Measurements from ENCODE around the gene H2BK1. TPM values are rescaled to one million over a fixed set of nuclear protein-coding genes. Genes with fewer than 3 reads are reported as not detected.

The H2BK1 gene
- total RNA-seq, 1 donor from 2014 or later: not detected

GRCh38 chr7:151206914-151207313 is 3.4 kb downstream of the H2BK1 start:
- Mint-ChIP-seq H3K27me3 (ENCODE audit: low read depth) (peaks cover 49% of the 10 kb centered on the region), H3K36me3 (no peaks in the 10 kb centered on the region), H3K4me3 (no peak overlapping the region), H3K9me3 (no peaks in the 10 kb centered on the region), H3K27ac (no peak overlapping the region), H3K4me1 (peaks cover 9% of the 10 kb centered on the region)
- no peak for DNase-seq (ENCODE audit: low spot score in 2 of 2, unreplicated experiment in 2 of 2)
- TF ChIP-seq CTCF (IDR thresholded peaks at IDR 0.05; ENCODE audit: unreplicated experiment): no peak

- Mint-ChIP-seq H3K27me3 (ENCODE audit: low read depth) (peaks cover 56% of the 10 kb centered on the region), H3K4me3 (no peak overlapping the region), H3K36me3 (no peaks in the 10 kb centered on the region), H3K4me1 (peaks cover 9% of the 10 kb centered on the region), H3K27ac (no peak overlapping the region), H3K9me3 (no peaks in the 10 kb centered on the region)
- TF ChIP-seq CTCF (IDR thresholded peaks at IDR 0.05; ENCODE audit: unreplicated experiment): no peak
- no peak for DNase-seq (ENCODE audit: low spot score in 2 of 2, unreplicated experiment in 2 of 2)
Measured at GRCh38 chr7:151205730-151206129, 4.6 kb downstream of the H2BK1 start.

GRCh38 chr7:151204383-151205032 is 5.8 kb downstream of the H2BK1 start:
- DNase-seq (ENCODE audit: low spot score in 2 of 2, unreplicated experiment in 2 of 2): no peak
- Mint-ChIP-seq H3K36me3 (no peaks in the 10 kb centered on the region), H3K27me3 (ENCODE audit: low read depth) (peaks cover 55% of the 10 kb centered on the region), H3K4me3 (no peak overlapping the region), H3K27ac (no peak overlapping the region), H3K9me3 (no peaks in the 10 kb centered on the region), H3K4me1 (peaks cover 9% of the 10 kb centered on the region)
- no peak for TF ChIP-seq CTCF (IDR thresholded peaks at IDR 0.05; ENCODE audit: unreplicated experiment)

- no peak for TF ChIP-seq CTCF (IDR thresholded peaks at IDR 0.05; ENCODE audit: unreplicated experiment)
- H3K4me1 Mint-ChIP-seq: peaks cover 9% of the 10 kb centered on the region
- no peak overlapping the region for H3K4me3 Mint-ChIP-seq
- DNase-seq (ENCODE audit: low spot score in 2 of 2, unreplicated experiment in 2 of 2): no peak
- H3K27ac Mint-ChIP-seq: no peak overlapping the region
- no peaks in the 10 kb centered on the region for H3K36me3 Mint-ChIP-seq
- no peaks in the 10 kb centered on the region for H3K9me3 Mint-ChIP-seq
- peaks cover 51% of the 10 kb centered on the region for H3K27me3 Mint-ChIP-seq (ENCODE audit: low read depth)
Measured at GRCh38 chr7:151202836-151203235, 7.5 kb downstream of the H2BK1 start.

GRCh38 chr7:151201751-151202150 is 8.5 kb downstream of the H2BK1 start:
- H3K27ac Mint-ChIP-seq: no peak overlapping the region
- H3K4me3 Mint-ChIP-seq: no peak overlapping the region
- H3K4me1 Mint-ChIP-seq: peaks cover 2% of the 10 kb centered on the region
- no peaks in the 10 kb centered on the region for H3K9me3 Mint-ChIP-seq
- no peaks in the 10 kb centered on the region for H3K36me3 Mint-ChIP-seq
- no peak for TF ChIP-seq CTCF (IDR thresholded peaks at IDR 0.05; ENCODE audit: unreplicated experiment)
- H3K27me3 Mint-ChIP-seq (ENCODE audit: low read depth): peaks cover 50% of the 10 kb centered on the region
- no peak for DNase-seq (ENCODE audit: low spot score in 2 of 2, unreplicated experiment in 2 of 2)

GRCh38 chr7:151201344-151201743 is 8.9 kb downstream of the H2BK1 start:
- H3K4me3 Mint-ChIP-seq: no peak overlapping the region
- no peaks in the 10 kb centered on the region for H3K9me3 Mint-ChIP-seq
- peaks cover 49% of the 10 kb centered on the region for H3K27me3 Mint-ChIP-seq (ENCODE audit: low read depth)
- no peak for TF ChIP-seq CTCF (IDR thresholded peaks at IDR 0.05; ENCODE audit: unreplicated experiment)
- no peaks in the 10 kb centered on the region for H3K36me3 Mint-ChIP-seq
- DNase-seq (ENCODE audit: low spot score in 2 of 2, unreplicated experiment in 2 of 2): no peak
- no peaks in the 10 kb centered on the region for H3K4me1 Mint-ChIP-seq
- no peak overlapping the region for H3K27ac Mint-ChIP-seq

Measured in mesothelial cell of epicardium (in vitro differentiated cells).